Spleen (tissue), 11 donors: ENCODE measurements around the gene TCHP. TPM values are rescaled to one million over a fixed set of nuclear protein-coding genes. Genes with fewer than 3 reads are reported as not detected.

Experiments
- DNase-seq: peaks from one replicate; pipeline ENCODE4 v3.0.0-alpha.2; 2020
- H3K27ac ChIP-seq, 8 donors: fragments of 200-600 bp; sonication (generic) in 7 of 8; 1 replicate in 4 of 8; 2 replicates in 4 of 8; pipeline versions ENCODE4 v1.5.0 to v1.8.0; 2016 to 2021; ENCODE audit warnings: inconsistent platforms in 4 of 8, mild to moderate bottlenecking in 4 of 8, moderate library complexity in 1 of 8
- H3K27me3 ChIP-seq, 7 donors: fragments of 200-600 bp; sonication (generic) in 6 of 7; replicated peaks in 1 of 7; 1 replicate in 4 of 7; 2 replicates in 3 of 7; pipeline versions ENCODE4 v1.5.0 to v1.8.0; 2016 to 2021; ENCODE audit warnings: inconsistent platforms in 3 of 7, mild to moderate bottlenecking in 1 of 7
- H3K36me3 ChIP-seq, 6 donors: fragments of 200-600 bp; sonication (generic) in 5 of 6; 1 replicate in 4 of 6; 2 replicates in 2 of 6; pipeline versions ENCODE4 v1.5.0 to v1.8.0; 2016 to 2021; ENCODE audit warnings: inconsistent platforms in 2 of 6
- H3K4me1 ChIP-seq, 6 donors: fragments of 200-600 bp; sonication (generic) in 5 of 6; 1 replicate in 3 of 6; 2 replicates in 3 of 6; pipeline versions ENCODE4 v1.5.0 to v1.8.0; 2016 to 2021; ENCODE audit warnings: inconsistent platforms in 3 of 6
- H3K4me3 ChIP-seq, 8 donors: fragments of 200-600 bp; sonication (generic) in 7 of 8; 1 replicate in 4 of 8; 2 replicates in 4 of 8; pipeline versions ENCODE4 v1.5.0 to v1.8.0; 2016 to 2021; ENCODE audit warnings: inconsistent platforms in 4 of 8, mild to moderate bottlenecking in 4 of 8, moderate library complexity in 2 of 8
- H3K9me3 ChIP-seq, 8 donors: fragments of 200-600 bp; sonication (generic) in 7 of 8; 1 replicate in 4 of 8; 2 replicates in 4 of 8; pipeline versions ENCODE4 v1.5.0 to v1.8.0; 2016 to 2021; ENCODE audit warnings: inconsistent platforms in 4 of 8
- CTCF ChIP-seq, 11 experiments: fragments of 200-600 bp in 7 of 11; fragments of 450-650 bp in 4 of 11; sonication (generic) in 4 of 11; IDR thresholded peaks in 8 of 11; conservative IDR thresholded peaks in 3 of 11; 1 replicate in 7 of 11; 2 replicates in 4 of 11; pipeline versions ENCODE4 v1.4.0 to v1.8.0; 2016 to 2021; ENCODE audit warnings: antibody characterized with exemption in 11 of 11, inconsistent platforms in 4 of 11, mild to moderate bottlenecking in 1 of 11
- POLR2A ChIP-seq, 3 donors: fragments of 450-650 bp; IDR thresholded peaks; one replicate each; pipeline ENCODE4 v1.5.1; 2017; ENCODE audit warnings: antibody characterized with exemption in 3 of 3, mild to moderate bottlenecking in 1 of 3
- POLR2AphosphoS5 ChIP-seq, 3 donors: sonication (generic); formaldehyde crosslinking; IDR thresholded peaks; one replicate each; pipeline ENCODE4 v1.5.1; 2017; ENCODE audit warnings: antibody characterized with exemption in 3 of 3
- WGBS, 5 donors: extraction: QIAGEN DNeasy Blood & Tissue Kit in 3 of 5; methylation state at CpG; one replicate each; pipeline versions ENCODE4 v1.1.5 to v1.1.7; 2013 to 2018; 5-methylcytosine and 5-hydroxymethylcytosine counted together
- intact Hi-C: fragments of 100-400 bp; cut with DNase I; formaldehyde crosslinking; loops from one replicate; pipeline ENCODE4 v1.15.0; 2023; ENCODE audit warnings: low total_unique reads
- polyA plus RNA-seq, 3 donors: library from polyadenylated mRNA; stranded (reverse); fragments of 200-250 nt; gene quantifications; one replicate each; pipeline ENCODE4 v1.2.1, GENCODE V29; 2013
- total RNA-seq, 7 donors: library from RNA; depleted of rRNA in 3 of 7; stranded (reverse); fragments of >200 nt in 3 of 7; fragmentation: NEBNext Ultra II Directional in 4 of 7; extraction: Animal tissue kit (Norgen Biotek cat#: 25700) in 4 of 7; gene quantifications; one replicate each; pipeline versions ENCODE4 v1.1.0 to v1.2.1, GENCODE V29; 2016 to 2021
- donor health status: healthy with polysubstance abuse.
- donor health status: DM: no; HTN: no; CAD: no; lungs with moderate emphysema.
- donor health status: DM: no; HTN: no; CAD: no.
- donor health status: Bipolar disorder and iron deficiency.
- donor health status: healthy.
- donor health status: DM: no; HTN: no; CAD: no.
- donor health status: DM: yes; HTN: yes; CAD: no.

The TCHP gene
- total and polyA plus RNA-seq, 10 donors, result 7.3 to 35.9 (median 24.5) TPM

GRCh38 chr12:109951136-109951535, 51.1 kb downstream of the TCHP start:
- TF ChIP-seq CTCF (IDR thresholded peaks at IDR 0.05 in 8 of 11, conservative IDR thresholded peaks at IDR 0.05 in 3 of 11) (no peak), POLR2A (IDR thresholded peaks at IDR 0.05) (no peak), POLR2AphosphoS5 (IDR thresholded peaks at IDR 0.05) (no peak)
- H3K4me3 ChIP-seq, result no peak overlapping the region
- peaks cover 4 to 100% (median 85%) of the 10 kb centered on the region in 6 donors for H3K36me3 ChIP-seq
- H3K27ac ChIP-seq, result peak overlapping the region in 3 of 8 donors; percentile 0 to 71 (median 66)
- H3K4me1 ChIP-seq, result peaks cover 22 to 60% (median 45%) of the 10 kb centered on the region in 6 donors
- DNase-seq, result no peak
- H3K9me3 ChIP-seq, result no peaks in the 10 kb centered on the region
- H3K27me3 ChIP-seq, result no peaks in the 10 kb centered on the region
- intact Hi-C loops, result no loop called here
- WGBS, 5 donors, result 77 to 91% (median 85%) methylated on average over 5 of the region's 5 CpGs

GRCh38 chr12:109951751-109952150, 51.7 kb downstream of the TCHP start:
- H3K27ac ChIP-seq, result peak overlapping the region in 5 of 8 donors; percentile 31 to 71 (median 47)
- H3K4me3 ChIP-seq, result no peak overlapping the region
- H3K4me1 ChIP-seq, result peaks cover 17 to 54% (median 38%) of the 10 kb centered on the region in 6 donors
- intact Hi-C loops, result no loop called here
- no peak for TF ChIP-seq POLR2A (IDR thresholded peaks at IDR 0.05)
- TF ChIP-seq POLR2AphosphoS5 (IDR thresholded peaks at IDR 0.05), result no peak
- TF ChIP-seq CTCF (IDR thresholded peaks at IDR 0.05 in 8 of 11, conservative IDR thresholded peaks at IDR 0.05 in 3 of 11), result no peak
- H3K9me3 ChIP-seq, result no peaks in the 10 kb centered on the region
- no peak for DNase-seq
- H3K36me3 ChIP-seq, result peaks cover 4 to 100% (median 88%) of the 10 kb centered on the region in 6 donors
- H3K27me3 ChIP-seq, result no peaks in the 10 kb centered on the region
- WGBS, 5 donors, result 87 to 97% (median 93%) methylated on average over 7 of the region's 7 CpGs

GRCh38 chr12:109952160-109952858, 52.2 kb downstream of the TCHP start:
- Histone ChIP-seq H3K36me3 (peaks cover 4 to 100% (median 88%) of the 10 kb centered on the region in 6 donors), H3K9me3 (no peaks in the 10 kb centered on the region), H3K27me3 (no peaks in the 10 kb centered on the region), H3K4me3 (no peak overlapping the region), H3K27ac (peak overlapping the region in 7 of 8 donors; percentile 12 to 71 (median 47)), H3K4me1 (peaks cover 12 to 48% (median 33%) of the 10 kb centered on the region in 6 donors)
- no peak for DNase-seq
- WGBS, 5 donors, result 69 to 88% (median 76%) methylated on average over 11 of the region's 11 CpGs
- no peak for TF ChIP-seq CTCF (IDR thresholded peaks at IDR 0.05 in 8 of 11, conservative IDR thresholded peaks at IDR 0.05 in 3 of 11)
- TF ChIP-seq POLR2AphosphoS5 (IDR thresholded peaks at IDR 0.05), result peak; percentile 34 to 54 (median 38)
- intact Hi-C loops, result no loop called here

DNA sequence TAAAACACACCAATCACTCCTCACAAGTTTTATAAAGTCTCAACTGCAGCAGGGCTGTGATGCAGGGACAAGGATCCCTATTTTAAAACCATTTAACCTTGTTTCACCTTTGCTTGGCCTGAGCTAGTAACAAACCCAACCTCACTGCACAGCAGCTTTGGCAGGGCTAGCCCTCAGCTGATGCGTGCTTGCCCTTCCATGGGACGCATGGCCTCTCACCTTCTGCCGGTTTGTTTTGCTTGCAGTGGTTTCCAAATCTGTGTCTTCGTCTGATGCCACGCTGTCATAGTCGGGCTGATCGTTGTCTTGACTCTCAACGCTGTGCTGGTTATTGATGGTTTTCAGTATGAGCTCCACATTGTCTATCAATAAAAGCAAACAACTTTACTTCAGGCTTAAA, 52.8 kb downstream of the TCHP start:
- WGBS, 5 donors, result 93 to 94% (median 94%) methylated on average over 8 of the region's 8 CpGs
- intact Hi-C loops, result no loop called here
- Histone ChIP-seq H3K27me3 (no peaks in the 10 kb centered on the region), H3K36me3 (peaks cover 4 to 100% (median 92%) of the 10 kb centered on the region in 6 donors), H3K4me1 (peaks cover 7 to 42% (median 27%) of the 10 kb centered on the region in 6 donors), H3K9me3 (no peaks in the 10 kb centered on the region), H3K27ac (peak overlapping the region in 6 of 8 donors; percentile 12 to 71 (median 48)), H3K4me3 (no peak overlapping the region)
- TF ChIP-seq POLR2AphosphoS5 (IDR thresholded peaks at IDR 0.05) (no peak), CTCF (IDR thresholded peaks at IDR 0.05 in 8 of 11, conservative IDR thresholded peaks at IDR 0.05 in 3 of 11) (no peak), POLR2A (IDR thresholded peaks at IDR 0.05) (no peak)
- DNase-seq, result no peak
